ENCODE results near the gene MAPKAP1.
A peak's percentile ranks its signal among the peaks of the same experiment; 100 is the strongest.
"Not testable (repeated sequence)": the region's sequence is repeated elsewhere in the genome, so short reads cannot be mapped to it uniquely, and the experiment has no call there.

MAPKAP1 gene

GRCh38 chr9:125603478-125604021 lies 103.5 kb downstream of the MAPKAP1 start:
- DNase-seq (ENCODE audit: low spot score): no peak

- no peak for DNase-seq (ENCODE audit: low spot score)
These were observed 105.0 kb downstream of the MAPKAP1 start for GRCh38 chr9:125601961-125602360.

GRCh38 chr9:125600194-125600593 lies 106.8 kb downstream of the MAPKAP1 start:
- no peak for DNase-seq (ENCODE audit: low spot score)

- DNase-seq (ENCODE audit: low spot score): no peak
These were observed 112.8 kb downstream of the MAPKAP1 start for GRCh38 chr9:125594223-125594610.

- no peak for DNase-seq (ENCODE audit: low spot score)
These were observed 113.3 kb downstream of the MAPKAP1 start for GRCh38 chr9:125593581-125594222.

GRCh38 chr9:125591888-125592287 lies 115.1 kb downstream of the MAPKAP1 start:
- DNase-seq (ENCODE audit: low spot score): no peak

GRCh38 chr9:125591245-125591644 lies 115.8 kb downstream of the MAPKAP1 start:
- DNase-seq (ENCODE audit: low spot score): no peak

GRCh38 chr9:125589287-125589686 lies 117.7 kb downstream of the MAPKAP1 start:
- DNase-seq (ENCODE audit: low spot score): no peak

- DNase-seq (ENCODE audit: low spot score): no peak
These were observed 119.1 kb downstream of the MAPKAP1 start for GRCh38 chr9:125587819-125588460.

- DNase-seq (ENCODE audit: low spot score): no peak
These were observed 120.9 kb downstream of the MAPKAP1 start for GRCh38 chr9:125586172-125586511.

- no peak for DNase-seq (ENCODE audit: low spot score)
These were observed 121.4 kb downstream of the MAPKAP1 start for GRCh38 chr9:125585503-125586171.

- peak; percentile 28 for DNase-seq (ENCODE audit: low spot score)
These were observed 126.2 kb downstream of the MAPKAP1 start for GRCh38 chr9:125580701-125581286.

GRCh38 chr9:125579030-125579932 lies 127.7 kb downstream of the MAPKAP1 start:
- DNase-seq (ENCODE audit: low spot score): no peak

- DNase-seq (ENCODE audit: low spot score): no peak
These were observed 132.7 kb downstream of the MAPKAP1 start for GRCh38 chr9:125574126-125574877.

- DNase-seq (ENCODE audit: low spot score): not testable (repeated sequence)
These were observed 134.5 kb downstream of the MAPKAP1 start for GRCh38 chr9:125572461-125572860.

GRCh38 chr9:125571824-125572223 lies 135.2 kb downstream of the MAPKAP1 start:
- not testable (repeated sequence) for DNase-seq (ENCODE audit: low spot score)

GRCh38 chr9:125570246-125570645 lies 136.8 kb downstream of the MAPKAP1 start:
- DNase-seq (ENCODE audit: low spot score): no peak

- no peak for DNase-seq (ENCODE audit: low spot score)
These were observed 138.4 kb downstream of the MAPKAP1 start for GRCh38 chr9:125568621-125569020.

GRCh38 chr9:125566051-125566450 lies 141.0 kb downstream of the MAPKAP1 start:
- DNase-seq (ENCODE audit: low spot score): not testable (repeated sequence)

- DNase-seq (ENCODE audit: low spot score): no peak
These were observed 141.9 kb downstream of the MAPKAP1 start for GRCh38 chr9:125565126-125565525.

GRCh38 chr9:125564631-125565030 lies 142.4 kb downstream of the MAPKAP1 start:
- DNase-seq (ENCODE audit: low spot score): no peak

All from Ammon's horn (tissue), 1 donor.